CMK (cell line): ENCODE data around the gene CERS4.
"Not testable (repeated sequence)": the region's sequence is repeated elsewhere in the genome, so short reads cannot be mapped to it uniquely, and the experiment has no call there.

Experiments used
- DNase-seq: peaks from one replicate; pipeline ENCODE4 v3.0.0-alpha.2; 2010; ENCODE audit warnings: low read depth

Gene CERS4

GRCh38 chr19:8265872-8266271, 56.7 kb downstream of the CERS4 start:
- no peak for DNase-seq

DNA sequence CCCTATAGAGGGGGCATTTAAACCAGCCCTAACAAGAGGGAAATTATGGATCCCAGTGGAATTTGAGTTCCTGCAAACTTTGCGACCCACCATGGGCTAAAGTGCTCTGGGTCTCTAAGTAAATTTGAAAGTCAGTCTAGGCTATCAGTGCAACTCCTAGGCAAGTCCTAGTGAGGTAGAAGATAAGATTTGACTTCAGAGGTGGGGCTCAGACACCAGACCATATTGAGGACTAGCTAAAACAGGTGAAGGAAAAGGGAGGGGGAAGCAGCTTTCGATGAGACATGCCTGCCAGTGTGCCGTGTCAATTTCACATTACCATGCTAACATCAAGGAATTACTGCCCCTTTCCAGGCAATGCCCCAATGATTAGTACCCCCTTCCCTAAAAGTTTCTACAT, 60.6 kb downstream of the CERS4 start:
- DNase-seq = no peak

- DNase-seq = not testable (repeated sequence)
Measured at GRCh38 chr19:8276508-8276907, 67.3 kb downstream of the CERS4 start.

DNA sequence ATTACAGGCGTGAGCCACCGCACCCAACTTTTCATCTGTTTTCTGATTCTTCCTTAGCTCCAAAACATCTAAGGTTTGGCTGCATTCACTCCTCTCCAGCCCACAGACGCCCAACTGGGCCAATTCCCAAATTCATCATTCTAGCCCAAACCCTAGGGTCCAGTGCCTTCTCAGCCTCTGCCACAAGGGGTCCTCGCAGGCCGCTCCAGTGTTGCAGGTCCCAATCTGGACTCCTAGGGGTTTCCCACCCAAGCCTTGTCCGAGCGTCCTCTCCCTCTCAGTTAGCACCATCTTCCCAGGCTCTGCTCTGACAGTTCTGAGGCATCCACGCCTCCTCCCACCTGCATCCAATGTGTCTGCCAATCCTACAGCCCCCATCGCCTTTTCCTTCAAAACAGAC, 82.2 kb downstream of the CERS4 start:
- not testable (repeated sequence) for DNase-seq

GRCh38 chr19:8302357-8302691, 93.2 kb downstream of the CERS4 start:
- no peak for DNase-seq

GRCh38 chr19:8302734-8303133, 93.6 kb downstream of the CERS4 start:
- no peak for DNase-seq

DNA sequence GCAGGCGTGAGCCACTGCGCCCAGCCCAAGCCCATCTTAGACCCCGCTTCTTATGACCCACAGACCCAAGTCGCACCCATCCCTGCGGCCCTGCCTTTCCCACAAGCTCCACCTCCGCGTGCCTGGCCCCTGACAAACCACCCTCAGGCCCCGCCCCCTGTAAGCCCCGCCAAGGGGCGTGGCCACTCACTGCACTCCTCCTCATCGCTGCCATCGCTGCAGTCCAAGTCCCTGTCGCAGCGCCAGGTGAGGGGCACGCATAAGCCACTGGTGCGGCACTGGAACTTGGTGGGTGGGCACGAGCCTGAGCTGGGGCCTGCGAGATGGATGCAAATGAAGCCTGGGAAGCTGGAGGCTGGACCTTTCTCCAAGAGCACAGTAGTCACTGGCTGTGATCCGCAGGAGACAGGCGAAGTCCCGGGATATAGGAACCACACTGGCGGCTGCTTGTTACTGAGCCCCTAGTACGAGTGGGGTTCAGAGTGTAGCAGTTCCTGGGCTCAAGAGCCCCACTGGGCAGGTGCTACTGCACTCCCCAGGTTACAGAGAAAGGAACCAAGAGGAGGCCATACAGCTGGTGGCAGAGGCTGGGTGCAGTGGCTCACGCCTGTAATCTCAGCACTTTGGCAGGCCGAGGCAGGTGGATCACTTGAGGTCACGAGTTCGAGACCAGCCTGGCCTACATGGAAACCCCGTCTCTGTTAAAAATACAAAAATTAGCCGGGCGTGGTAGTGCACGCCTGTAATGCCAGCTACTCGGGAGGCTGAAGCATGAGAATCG, 95.9 kb downstream of the CERS4 start:
- no peak for DNase-seq

GRCh38 chr19:8305798-8306197, 96.6 kb downstream of the CERS4 start:
- no peak for DNase-seq

DNA sequence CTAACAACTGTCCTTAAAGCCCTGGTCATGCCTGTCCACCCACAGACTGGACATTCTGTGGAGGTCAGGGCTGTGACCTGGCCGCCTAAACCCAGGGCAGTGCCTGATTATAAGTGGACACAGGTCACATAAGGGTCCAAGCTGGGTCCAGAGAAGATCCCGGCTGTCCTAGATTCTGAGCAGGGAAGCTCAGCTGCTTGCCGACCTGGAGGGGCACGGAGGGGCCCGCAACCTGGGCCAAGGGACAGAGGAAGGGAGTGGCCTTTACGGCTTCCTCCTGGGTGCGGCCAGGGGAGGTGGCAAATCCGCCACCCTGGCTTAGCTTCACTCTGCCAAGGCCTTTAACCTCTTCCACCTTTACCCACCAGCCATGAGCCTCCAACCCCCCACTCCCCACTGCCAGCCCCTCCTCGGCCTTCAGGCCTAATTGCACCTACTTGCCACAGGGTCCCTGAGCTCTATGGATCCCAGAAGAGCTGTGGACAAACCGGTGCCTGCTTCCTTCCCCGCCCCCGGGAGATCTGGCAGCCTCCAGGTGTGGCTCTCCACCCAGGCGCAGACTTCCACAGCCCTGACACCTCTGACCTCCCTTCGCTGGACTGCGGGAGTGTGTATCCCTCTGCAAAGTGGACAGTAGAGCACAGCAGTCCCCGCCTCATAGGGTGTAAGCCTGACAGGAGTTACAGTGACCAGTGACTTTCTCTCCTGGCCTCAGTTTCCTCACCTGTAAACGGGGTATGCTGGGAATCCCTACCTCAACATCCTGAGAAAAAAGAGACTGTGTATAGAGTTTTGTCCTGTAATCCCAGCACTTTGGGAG, 97.3 kb downstream of the CERS4 start:
- DNase-seq = no peak

GRCh38 chr19:8307400-8307964, 98.3 kb downstream of the CERS4 start:
- DNase-seq = no peak

DNA sequence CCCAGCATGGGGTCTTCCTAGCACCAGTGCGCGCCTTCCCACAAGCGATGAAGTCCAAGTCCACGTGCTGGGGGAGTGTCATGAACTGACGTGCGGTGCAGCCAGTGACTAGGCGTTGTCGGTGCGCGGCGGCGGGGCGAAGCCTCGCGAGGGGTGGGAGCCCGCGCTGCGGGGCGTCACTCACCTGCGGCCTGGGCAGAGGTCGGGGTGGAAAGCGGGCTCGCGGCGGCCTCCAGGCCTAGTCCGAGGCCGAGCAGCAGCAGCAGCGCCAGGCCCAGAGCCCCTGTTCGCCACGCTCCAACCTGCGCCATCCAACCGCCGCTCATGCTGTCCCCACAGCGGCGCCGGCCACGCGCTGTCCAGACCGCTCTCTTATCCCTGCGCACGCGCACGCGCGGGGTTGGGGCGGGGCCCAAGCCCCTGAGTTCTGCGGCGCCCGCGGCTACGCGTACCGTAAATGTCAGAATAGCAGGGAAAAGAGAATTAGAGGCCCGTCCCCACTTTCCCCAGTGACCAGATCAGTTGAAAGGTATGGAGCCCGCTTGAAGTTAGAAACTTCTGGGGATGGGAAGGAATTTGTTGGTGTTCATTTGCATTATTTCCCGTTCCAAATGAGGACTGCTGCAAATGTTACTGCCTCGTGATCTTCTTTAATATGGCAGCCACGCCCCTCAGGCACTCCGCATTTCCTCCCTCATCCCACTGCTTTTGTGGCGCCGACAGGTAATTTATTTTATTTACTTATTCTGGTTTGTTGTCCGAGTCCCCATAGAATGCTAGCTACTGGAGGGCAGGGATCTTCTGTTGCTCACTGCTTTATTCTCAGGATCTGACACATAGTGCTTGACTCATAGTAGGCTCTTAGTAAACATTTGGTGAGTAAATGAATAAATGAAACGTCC, 99.0 kb downstream of the CERS4 start, which contains the start of gene CD320:
CD320 (minus strand) TSS at position 394 of the 902 bp plus-strand sequence; CDS start at position 326, 68 bp downstream.
- peak; percentile 68 for DNase-seq

DNA sequence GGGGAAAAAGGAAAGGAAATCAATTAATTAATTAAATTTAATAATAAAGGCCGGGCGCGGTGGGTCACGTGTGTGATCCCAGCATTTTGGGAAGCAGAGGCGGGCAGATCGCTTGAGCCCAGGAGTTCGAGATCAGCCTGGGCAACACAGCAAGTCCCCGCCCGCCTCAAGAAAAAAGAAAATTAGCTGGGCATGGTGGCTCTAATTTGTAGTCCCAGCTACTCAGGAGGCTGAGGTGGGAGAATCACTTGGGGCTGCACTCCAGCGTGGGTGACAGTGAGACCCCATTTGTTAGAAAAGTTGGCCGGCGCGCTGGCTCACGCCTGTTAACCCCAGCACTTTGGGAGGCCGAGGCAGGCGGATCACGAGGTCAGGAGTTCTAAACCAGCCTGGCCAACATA, 99.7 kb downstream of the CERS4 start:
- no peak for DNase-seq

- no peak for DNase-seq
Measured at GRCh38 chr19:8310342-8311055, 101.3 kb downstream of the CERS4 start.

DNA sequence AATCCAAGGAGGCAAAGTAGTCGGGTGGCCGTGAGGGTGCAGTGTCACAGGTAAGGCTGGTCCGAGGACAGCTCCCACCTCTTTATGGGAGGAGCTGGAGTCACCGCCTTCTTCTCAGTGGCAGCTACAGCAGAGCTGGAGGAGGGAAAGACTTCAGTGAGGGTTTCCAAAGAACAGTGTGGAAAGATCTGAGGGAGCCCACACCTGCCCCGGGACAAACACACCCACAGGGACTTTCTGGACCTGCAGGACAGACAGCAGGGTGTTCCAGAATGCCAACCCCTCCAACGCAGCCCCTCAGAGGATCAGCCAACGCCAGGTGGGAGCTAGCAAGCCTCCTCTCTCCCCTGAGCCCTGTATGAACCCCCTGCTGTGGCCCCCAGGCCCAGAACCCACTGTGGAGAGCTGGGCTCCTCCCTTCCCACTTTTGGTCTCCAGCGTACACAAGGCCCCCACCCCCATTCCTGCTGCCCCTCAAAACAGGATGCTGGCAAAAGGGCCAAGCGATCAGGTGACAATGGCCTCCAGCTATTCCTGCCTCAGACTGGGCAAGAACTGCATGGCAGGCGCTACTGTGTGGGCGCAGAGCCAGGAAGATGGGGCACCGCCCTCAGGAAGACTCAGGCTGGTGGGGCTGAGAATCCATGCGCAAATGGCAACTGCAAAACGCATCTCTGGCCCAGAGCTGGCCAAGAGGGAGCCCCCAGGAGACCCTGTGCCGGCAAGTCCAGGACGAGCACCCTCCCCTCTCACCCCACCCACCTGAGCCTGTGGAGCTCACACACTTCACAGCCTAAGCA, 102.5 kb downstream of the CERS4 start:
- DNase-seq = no peak
